Sciatic nerve (tissue), 2 donors: ENCODE data around the gene DCANP1. TPM values are rescaled to one million over a fixed set of nuclear protein-coding genes. Genes with fewer than 3 reads are reported as not detected.

Experiments used
- ATAC-seq: fragments of 200-7000 bp; cut with Tn5 transposase; one replicate; pipeline ENCODE4 v1.9.1; 2020; ENCODE audit warnings: mild to moderate bottlenecking, moderate library complexity
- DNase-seq: peaks from one replicate; pipeline ENCODE4 v3.0.0-alpha.2; 2020; ENCODE audit warnings: low spot score
- intact Hi-C: fragments of 100-400 bp; cut with DNase I; formaldehyde crosslinking; loops from one replicate; pipeline ENCODE4 v1.14.2; 2022
- total RNA-seq: library from RNA; stranded (reverse); fragmentation: NEBNext Ultra II Directional; extraction: Animal tissue kit (Norgen Biotek cat#: 25700); gene quantifications from one replicate; pipeline ENCODE4 v1.2.1, GENCODE V29; 2021
- donor health status: DM: no; HTN: no; CAD: no.
- donor health status: DM: no; HTN: no; CAD: no.

The DCANP1 gene
- total RNA-seq, 1 donor from 2014 or later = not detected

DNA sequence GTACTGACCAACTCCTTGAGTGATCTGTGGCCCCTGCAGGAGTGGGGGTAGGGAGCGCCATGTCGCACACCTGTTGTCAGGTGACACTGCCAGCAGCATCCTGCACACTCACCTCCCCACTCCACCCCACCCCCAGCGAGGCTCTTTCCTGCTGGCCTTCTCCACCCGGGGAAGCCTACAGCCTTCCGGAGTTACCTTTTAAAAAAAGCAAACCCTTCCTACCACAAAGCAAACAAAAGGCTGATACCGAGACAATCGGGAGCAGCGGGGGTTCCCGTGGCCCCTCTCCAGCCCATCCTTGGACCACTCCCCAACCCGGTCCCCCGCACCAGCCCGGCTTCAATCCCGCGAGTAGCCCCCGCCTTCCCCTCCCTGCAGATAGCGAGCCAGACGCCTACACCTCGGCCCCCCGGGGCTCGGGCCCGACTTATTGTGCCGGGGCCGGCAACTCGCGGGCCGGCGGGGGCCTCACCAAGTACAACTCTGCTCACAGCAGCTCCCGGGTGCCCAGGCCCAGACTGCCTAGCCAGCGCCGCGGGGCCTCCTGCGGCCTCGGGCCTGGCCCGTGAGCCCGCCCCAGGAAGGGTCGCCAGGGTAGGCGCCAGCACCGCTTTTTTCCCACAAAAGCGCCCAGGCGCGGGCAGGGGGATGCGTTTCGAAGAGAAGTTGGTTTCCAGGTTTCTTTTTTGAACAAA, 48.8 kb downstream of the DCANP1 start:
- ATAC-seq (peak; percentile 16), DNase-seq (no peak)
- intact Hi-C loops = no loop called here

DNA sequence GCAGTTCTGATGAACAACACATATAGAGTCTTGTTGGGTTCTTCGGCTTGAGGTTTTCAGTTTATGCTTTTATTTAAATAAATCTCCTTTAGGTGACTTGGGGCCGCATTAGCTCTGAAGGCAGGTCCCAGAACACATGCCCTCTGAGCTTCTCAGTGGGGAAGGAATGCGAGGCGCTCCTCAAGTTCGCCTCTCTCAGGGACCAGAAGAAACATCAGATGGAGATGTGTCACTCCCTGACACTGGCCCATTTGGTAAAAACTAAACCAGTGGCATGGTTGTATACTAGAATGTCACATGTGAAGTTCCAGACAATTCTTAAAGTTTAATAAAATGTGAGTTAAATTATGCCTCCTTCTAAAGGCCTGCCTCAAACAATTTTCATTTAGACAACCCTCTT, 50.1 kb downstream of the DCANP1 start:
- no peak for DNase-seq
- intact Hi-C loops = no loop called here
- no peak for ATAC-seq

DNA sequence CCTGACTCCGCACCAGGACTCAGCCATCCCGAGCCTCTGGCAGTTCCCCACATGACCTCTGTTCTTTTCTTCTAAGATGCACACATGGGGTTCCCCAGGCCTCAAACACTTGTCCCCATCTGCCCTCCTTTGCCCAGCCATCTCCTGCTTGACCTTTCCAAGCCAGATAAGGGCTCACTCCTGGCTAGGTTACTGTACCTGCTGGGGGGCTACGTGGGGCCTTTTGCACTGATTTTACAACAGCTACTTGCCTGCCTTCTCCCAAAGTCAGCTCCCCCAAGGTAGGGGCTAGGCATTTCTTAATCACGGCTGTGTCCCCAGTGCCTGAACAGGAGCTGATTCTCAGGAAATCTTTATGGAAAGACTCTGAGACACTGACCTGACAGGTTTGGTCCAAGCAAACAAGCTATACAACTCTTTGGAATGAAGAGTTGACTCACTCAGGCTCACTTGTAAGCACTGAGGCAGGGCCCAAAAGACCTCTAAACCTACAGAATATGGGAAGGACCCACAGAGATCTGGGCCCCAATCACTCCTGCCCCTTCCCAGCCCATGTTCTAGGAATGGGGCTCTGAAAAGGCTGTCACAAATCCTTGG, 50.6 kb downstream of the DCANP1 start:
- intact Hi-C loops = no loop called here
- DNase-seq = no peak
- ATAC-seq = no peak

DNA sequence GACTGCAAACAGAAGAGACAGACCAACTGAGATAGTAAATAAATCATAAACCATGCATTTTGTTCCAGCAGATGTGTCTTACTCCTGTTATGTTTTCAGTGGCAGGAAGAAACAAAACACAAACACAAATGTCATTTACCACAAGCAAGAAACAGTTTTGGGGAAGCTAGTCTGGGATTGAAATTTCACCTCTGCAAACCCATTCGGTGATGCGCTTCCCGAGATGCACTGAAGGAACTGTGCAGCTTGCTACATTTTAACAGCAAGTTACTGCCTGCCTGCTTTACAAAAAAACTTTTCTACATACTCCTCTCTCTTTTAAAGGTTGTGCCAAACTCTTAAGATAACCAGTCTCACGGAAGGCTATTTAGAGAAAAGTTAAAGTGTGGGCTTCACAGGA, 51.3 kb downstream of the DCANP1 start:
- intact Hi-C loops = no loop called here
- DNase-seq (no peak), ATAC-seq (no peak)

DNA sequence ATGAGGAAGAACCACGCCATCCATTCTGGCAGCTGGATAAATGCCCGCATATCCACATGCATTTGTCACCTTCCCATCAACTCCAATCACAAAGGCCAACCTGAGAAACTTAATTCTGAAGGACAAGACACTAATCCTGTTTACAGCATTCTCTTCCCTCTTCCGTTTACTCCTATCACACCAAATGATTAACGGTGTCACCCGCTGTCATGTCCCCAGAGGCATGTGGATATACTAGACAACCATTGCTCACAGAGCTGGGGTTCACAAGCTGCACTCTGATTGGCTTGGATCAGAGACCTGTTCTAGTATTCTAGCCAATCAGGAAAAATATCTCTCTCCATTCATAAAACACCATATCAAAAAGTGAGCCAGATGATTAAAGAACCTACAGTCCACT, 51.7 kb downstream of the DCANP1 start:
- intact Hi-C loops = no loop called here
- ATAC-seq (no peak), DNase-seq (no peak)

Other genes starting within 250 kb of the DCANP1 start
- gene MACROH2A1, start 48.1 kb downstream of the DCANP1 start, total RNA-seq = 129 TPM
- 0.22 TPM for gene TIFAB, start 5.0 kb upstream of the DCANP1 start, total RNA-seq
- gene NEUROG1, start 88.6 kb upstream of the DCANP1 start, total RNA-seq = not detected
- gene CXCL14, start 131.6 kb upstream of the DCANP1 start, total RNA-seq = 184 TPM